ENCODE data around the gene SNAP47.

SNAP47 gene

DNA sequence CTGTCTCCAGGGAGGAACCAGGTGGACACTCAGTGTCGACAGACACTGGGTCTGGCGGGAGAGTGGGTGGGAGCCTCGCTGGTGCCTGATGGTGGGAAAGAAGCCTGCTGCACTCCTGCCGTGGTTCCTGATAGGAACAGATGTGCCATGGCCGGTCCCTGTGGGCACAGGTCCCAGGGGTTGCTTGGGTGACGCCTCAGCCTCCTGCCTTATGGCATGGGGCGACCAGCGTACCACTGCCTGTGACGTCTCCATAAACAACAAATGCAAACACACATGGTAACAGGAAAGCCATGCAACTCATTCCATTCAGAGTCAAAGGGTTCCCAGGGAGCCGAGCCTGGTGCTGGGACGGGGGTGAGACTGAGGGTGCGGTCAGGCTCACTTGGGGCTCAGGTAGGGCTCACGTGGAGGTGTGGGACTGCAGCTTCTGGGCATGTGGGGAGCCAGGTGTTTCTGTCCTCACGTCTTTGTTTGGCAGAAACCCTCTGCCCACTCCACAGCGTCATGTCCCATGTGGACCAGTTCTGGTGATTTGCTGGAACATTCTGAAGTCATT, 34.8 kb downstream of the SNAP47 start:
- DNase-seq: no peak

GRCh38 chr1:227770812-227771211, 35.6 kb downstream of the SNAP47 start:
- DNase-seq: no peak

DNA sequence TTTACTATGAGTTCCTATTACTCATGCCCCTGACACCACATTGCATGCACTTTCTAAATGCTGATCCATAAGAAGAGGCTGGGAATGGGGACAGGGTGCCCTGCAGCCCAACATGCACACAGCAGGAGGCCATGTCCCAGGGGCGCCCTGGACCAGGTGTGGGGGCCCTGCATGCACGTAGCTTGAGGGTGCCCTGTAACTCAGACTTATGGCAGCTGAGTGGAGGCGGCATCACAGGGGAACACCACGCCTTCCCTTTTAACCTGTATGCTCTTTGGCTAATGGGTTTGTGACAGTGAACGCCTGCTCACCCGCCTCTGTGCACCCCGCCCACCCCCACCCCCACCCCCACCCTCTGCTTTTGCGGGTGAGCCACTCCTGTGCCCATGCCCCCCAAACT, 36.1 kb downstream of the SNAP47 start:
- no peak for DNase-seq

GRCh38 chr1:227771771-227772170, 36.5 kb downstream of the SNAP47 start:
- no peak for DNase-seq

DNA sequence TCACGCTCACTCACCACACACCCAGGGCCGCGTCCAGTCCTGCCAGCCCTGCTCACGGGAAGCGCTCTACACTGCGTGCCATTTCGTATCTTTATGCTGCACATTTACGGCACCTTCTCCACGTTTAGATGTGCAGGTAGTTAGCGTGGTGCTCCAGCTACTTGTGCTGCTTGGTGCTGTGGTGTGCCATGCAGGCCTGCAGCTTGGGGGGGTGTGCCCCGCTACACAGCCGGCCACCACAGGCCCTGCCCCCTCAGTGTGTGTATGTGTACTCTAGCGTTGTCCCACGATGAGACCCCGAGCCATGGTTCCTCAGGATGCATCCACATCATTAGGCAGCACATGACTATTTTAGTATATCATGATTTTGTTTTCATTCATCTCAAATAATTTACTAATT, 38.3 kb downstream of the SNAP47 start:
- no peak for DNase-seq

- DNase-seq: no peak
Measured at GRCh38 chr1:227774051-227774731, 39.0 kb downstream of the SNAP47 start.

DNA sequence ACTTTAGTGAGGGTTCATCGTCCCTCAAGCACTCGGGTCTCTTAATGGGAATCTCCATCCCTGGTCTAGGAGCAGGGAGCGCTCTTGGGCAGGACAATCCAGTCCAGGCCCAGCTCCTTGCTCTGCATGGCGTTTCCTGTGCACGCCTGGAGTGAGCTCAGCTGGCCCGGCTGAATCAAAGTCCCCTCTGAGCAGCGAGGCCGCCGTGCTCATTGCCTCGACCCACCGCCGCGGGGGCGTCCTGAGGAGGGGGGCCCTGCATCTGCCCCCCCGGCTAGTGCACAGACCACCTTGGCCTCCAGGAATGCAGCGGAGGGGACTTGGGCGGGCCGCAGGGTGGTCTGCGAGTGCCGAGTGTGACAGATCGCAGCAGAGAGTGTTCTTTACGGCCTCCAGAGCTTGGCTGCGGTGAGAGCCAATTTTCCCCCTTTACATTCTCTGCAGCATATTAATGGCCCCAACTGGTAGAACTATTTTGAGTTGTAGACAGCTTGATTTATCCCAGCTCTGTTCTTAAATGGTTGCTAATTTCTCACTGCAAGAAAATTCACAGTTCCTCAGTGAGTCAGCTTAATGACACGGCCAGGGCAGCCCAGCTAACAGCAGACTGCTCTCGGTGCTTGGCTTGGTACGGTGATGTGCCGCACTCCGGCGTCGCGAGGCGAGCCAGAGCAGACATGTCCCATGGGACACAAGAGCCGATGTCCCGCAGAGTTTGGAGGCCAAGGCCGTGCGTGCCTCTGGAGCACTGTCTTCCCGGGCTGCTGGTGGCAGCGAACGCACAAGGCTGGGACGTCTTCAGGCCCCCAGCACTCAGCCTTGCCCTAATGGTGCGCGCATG, 39.8 kb downstream of the SNAP47 start:
- DNase-seq: no peak

DNA sequence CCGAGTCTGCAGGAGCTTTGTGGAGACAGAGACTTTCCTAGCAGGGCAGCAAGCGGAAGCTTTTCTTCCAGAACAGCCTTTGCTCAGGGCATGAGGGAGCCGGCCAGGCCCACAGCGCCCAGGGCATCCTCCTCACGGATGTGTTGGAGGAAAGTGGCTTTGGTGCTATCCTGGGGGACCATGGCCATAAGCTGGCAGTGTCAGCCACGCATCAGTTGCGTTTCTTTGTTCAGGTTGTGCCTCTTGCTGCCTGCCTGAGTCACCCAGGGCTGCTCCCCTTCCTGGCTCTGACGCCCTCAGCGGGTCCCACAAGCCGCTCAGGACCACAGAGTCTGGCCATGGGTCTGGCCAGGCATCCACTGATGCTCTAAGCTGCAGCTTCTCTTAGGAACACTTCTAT, 40.6 kb downstream of the SNAP47 start:
- no peak for DNase-seq

- no peak for DNase-seq
Measured at GRCh38 chr1:227776331-227776771, 41.1 kb downstream of the SNAP47 start.

- no peak for DNase-seq
Measured at GRCh38 chr1:227777156-227777555, 41.9 kb downstream of the SNAP47 start.

DNA sequence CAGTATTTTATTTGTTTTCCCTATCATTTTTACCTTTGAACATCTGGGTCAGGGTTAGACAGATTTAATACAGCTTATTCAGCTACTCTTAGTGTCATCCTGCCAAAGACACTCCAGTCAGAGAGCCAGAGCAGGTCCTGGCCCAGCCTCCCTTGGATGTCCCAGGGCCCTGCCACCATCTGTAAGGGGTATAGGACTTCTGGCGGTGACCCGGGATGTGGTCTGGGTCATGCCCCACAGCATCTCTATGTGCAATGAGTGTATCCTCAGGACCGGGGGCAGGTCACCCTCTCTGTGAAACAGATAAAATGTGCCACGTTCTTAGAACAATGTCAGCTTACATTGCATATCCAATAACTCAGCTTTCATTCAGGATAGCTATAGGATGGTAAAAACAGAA, 42.4 kb downstream of the SNAP47 start:
- no peak for DNase-seq

GRCh38 chr1:227778401-227778947, 43.2 kb downstream of the SNAP47 start:
- no peak for DNase-seq

DNA sequence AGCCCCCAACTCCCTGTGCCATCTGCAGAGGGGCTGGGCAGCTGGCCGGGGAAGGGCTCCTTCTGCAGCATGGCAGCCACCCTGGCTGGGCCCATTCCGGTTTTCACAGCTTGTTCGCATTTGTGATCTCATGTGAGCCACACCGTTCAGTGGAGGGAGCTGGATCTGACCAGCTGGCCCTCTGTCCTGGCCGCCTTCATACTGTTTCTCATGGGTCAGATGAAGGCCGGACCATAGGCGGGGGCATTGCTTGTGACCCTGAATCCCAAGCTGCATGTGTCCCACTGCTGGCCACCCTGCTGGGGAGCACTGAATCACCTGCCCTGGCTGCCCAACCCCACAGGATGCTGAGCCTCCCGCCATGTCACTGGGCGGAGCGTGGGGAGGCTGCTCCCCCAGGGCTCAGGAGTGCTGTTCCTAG, 43.8 kb downstream of the SNAP47 start:
- no peak for DNase-seq

GRCh38 chr1:227779685-227780084, 44.5 kb downstream of the SNAP47 start:
- no peak for DNase-seq

GRCh38 chr1:227780101-227781044, 45.1 kb downstream of the SNAP47 start:
- DNase-seq: no peak

DNA sequence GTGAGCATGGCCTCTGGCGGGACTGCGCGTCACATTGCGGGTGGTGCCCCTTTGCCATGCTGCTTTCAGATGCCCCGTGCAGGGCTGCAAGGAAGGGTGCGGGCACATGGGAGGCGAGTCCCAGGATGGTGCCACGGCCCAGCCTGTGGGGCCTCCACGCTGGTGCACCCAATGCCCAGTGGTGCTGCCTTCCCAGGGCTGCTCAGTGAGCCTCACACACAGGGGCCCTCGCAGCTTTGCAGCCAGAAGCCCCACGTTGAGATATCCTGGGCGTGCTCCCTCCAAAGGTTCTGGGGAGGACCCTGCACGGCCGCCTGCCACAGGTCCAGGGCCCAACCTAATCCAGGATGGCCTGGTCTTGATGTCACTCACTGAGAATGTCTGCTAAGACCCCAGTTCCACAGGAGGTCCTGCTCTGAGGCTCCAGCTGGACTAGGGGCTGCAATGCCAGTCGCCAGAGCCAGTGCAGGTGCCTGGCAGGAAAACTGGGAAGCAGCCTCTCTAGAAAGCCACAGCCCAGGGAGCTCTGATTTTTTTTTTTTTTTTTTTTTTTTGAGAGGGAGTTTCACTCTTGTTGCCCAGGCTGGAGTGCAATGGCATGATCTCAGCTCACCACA, 46.2 kb downstream of the SNAP47 start:
- no peak for DNase-seq

DNA sequence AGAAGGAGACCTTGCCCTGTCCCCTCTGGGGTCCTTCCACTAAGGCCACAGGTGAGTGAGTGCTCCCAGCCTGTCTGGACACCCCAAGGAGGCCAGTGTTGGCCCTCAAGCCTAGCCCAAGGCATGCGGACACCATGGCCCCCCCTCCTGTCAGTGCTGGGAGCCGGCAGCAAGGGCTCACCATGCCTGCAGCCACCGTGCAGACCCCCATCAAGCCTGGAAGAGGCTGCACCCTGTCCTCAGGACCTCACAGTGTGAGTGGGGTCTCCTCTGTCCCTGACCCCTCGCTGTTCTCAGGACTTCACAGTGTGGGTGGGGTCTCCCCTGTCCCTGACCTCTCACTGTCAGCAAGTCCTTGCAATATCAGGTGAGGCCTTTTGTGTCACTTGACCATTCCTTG, 47.0 kb downstream of the SNAP47 start:
- DNase-seq: no peak

GRCh38 chr1:227785094-227785804, 50.0 kb downstream of the SNAP47 start:
- no peak for DNase-seq

DNA sequence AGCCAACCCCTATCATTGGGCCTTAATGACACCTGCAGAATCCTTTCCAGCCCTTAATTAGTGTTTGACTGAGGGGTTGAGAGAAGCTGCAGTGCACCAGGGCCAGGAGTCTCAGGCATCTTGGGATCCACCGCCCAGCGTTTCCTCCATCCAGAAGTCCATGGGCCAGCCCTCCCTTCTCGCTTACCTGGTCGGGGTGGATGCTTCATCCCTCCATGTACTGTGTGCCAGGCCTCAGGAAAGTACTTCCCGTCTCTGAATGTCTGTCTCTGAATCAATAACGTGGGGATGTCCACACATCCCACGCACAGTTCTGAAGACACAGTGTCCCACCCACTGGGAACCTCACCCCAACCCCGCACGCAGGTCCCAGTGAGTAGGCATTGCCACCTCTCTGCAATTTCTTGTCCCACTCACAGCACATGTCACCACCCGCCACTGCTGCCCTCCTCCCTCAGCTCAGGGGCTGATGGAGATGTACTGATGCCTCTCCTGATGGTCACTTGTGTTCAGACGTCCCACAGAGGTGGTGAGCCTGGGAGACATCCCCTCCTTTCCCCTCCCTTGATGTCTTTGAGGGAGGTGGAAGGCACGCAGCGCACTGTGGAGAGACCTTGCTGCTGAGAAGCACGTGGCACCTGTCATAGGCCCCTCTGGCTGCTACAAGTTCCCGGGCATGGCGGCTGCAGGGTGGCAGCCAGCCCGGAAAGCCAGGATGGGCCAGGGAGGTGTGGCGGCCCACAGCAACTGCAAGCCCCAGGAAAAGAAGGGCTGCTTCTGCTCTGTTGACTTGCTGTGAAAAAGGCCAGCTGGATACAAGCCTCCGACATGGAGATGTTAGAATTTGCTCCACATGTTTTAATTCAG, 50.8 kb downstream of the SNAP47 start:
- DNase-seq: no peak
